GM18508 (cell line): ENCODE measurements around the gene FTO.

Source experiments
- ATAC-seq: cut with Tn5 transposase; IDR thresholded peaks from one replicate; pipeline ENCODE4 v1.9.1; 2021; ENCODE audit warnings: moderate number of reproducible peaks; ENCODE audit not compliant: insufficient read depth, unreplicated experiment

Gene FTO

GRCh38 chr16:54061454-54061853, 357.5 kb downstream of the FTO start:
- no peak for ATAC-seq

GRCh38 chr16:54062361-54063278, 358.7 kb downstream of the FTO start:
- no peak for ATAC-seq

DNA sequence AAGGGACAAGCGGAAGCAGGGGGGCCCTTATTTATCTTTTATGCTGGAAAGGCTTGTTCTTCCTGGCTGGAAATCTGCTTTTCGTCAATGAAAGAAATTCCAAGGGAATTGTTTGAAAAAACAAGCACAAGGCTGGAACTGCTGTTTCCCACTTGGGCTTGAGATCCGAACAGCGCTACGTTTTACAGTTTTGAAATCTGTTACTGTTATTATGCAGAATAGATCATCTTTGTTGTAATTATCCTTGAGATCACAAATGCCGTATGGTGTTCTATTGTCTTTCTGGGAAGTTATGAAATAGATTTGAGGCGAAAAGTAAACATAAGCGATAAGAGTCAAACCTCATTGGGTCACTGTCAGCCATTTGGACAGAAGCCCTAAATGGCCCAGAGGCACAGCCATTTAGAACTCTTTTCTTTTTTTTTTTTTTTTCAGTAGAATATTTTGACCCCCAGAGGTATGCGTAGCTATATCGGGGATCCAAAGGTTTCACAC, 359.4 kb downstream of the FTO start:
- ATAC-seq: no peak

DNA sequence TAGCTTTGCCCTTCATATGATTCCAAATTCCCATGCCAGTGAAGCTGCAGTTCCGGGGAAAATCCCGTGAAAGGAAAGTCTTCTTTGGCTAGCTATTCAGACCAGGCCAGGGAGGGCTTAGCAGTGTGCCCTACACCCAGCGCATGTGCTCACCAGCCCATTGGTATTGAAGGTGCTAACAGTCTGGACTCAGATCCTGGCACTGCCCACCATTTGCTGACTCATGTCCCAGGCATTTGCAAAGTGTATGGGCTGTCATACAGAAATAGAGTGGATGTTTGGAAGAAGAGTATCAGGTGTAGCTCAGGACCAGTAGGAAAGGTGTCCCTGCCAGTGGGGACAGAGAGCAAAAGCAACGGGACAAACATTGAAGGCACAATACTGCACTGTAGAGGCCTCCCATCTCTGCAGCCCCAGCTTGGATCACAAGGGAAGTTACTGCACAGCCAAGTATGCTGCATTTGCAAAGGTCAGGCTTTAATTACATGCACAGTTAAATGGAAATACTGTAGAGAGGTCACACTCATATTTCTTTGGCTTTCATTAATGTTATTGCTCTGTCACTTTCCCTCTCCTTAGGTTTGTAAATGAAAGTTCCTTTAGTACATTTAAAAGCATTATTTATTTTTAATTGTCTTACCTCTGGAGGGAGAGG, 362.6 kb downstream of the FTO start:
- ATAC-seq: no peak

GRCh38 chr16:54067322-54068065, 363.5 kb downstream of the FTO start:
- ATAC-seq: no peak

DNA sequence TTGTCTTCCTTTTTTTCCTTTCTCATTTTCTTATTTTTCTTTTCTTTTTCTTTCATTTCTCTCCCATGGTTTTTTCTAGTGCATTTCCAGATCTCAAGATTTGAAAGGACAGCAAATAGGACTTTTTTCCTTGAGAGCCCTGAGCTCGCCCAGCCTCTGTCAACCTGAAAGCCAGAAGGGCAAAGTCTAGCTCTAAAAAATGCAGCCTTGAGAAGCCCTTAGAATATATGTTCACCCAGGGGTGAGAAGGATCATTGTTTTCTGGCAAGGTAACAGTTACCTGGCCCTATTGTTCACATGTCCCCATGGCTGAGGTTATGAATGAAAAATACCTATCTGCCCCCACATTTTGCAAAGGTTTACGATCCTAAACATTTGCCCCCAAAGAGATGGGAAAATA, 364.3 kb downstream of the FTO start:
- ATAC-seq: no peak

- no peak for ATAC-seq
Measured at GRCh38 chr16:54069601-54070239, 365.8 kb downstream of the FTO start.

DNA sequence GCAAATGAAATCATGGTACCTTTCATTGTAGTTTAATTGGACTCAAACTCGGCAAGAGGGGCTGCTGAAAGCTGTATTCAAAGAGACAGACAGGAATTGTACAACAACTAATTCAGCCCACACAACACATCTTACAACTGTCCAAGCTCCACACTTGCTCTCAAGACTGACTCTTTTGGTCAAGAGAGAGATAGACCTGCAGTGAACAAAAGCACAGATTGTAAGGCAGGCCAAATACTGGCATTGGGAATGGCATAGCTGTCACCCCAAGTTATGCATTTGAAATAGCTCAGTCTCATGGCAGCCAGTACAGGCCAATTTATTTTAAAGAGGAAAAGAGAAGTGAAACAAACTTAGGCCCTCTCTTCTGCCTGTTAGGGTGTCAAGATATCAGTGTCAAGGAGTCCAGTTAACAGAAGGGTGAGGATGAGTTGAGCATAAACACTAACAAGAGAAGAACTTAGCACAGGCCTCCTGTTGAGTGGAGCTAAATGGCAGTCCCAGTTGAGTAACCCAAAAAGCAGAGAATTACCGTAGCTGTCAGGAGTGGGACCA, 366.9 kb downstream of the FTO start:
- ATAC-seq: no peak

DNA sequence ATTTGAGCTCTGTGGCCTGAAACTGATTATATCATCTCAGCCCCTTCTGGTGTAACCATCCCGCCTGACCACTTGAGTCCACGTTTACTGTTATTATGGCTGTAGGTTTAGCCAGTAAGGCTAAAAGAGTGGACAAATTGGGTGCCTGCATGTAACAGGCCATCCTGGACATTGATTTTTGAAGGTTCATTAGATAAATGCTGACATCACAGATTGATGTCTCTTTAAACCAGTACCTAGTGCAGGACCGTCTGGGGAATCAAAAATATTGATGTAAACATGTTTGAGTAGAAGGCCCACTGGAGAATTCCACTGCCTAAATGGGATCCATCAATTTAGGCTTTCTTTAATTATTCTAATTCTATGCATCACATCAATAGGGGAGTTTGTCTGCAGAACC, 367.6 kb downstream of the FTO start:
- no peak for ATAC-seq

DNA sequence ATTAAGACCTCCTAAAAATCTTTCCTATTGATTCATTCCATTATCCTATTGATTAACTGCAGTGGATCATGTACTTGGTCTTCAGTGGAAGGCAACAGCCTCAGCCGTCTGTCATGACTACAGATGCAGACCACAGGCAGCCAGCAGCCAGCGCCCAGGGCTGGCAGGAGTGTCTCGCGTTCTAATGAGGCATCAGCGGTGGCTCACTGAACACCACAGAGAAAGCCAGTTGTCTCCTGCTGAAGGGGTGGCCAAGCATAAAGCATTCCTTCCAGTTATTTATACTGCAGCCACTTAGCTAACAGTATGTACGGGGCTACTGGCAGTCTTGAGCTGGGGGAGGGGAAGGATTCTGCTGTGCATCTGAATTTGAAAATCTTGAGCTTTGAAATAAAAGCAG, 368.3 kb downstream of the FTO start:
- no peak for ATAC-seq

- no peak for ATAC-seq
Measured at GRCh38 chr16:54073356-54073755, 369.4 kb downstream of the FTO start.

GRCh38 chr16:54075446-54075845, 371.5 kb downstream of the FTO start:
- no peak for ATAC-seq

- ATAC-seq: no peak
Measured at GRCh38 chr16:54076006-54076504, 372.1 kb downstream of the FTO start.

DNA sequence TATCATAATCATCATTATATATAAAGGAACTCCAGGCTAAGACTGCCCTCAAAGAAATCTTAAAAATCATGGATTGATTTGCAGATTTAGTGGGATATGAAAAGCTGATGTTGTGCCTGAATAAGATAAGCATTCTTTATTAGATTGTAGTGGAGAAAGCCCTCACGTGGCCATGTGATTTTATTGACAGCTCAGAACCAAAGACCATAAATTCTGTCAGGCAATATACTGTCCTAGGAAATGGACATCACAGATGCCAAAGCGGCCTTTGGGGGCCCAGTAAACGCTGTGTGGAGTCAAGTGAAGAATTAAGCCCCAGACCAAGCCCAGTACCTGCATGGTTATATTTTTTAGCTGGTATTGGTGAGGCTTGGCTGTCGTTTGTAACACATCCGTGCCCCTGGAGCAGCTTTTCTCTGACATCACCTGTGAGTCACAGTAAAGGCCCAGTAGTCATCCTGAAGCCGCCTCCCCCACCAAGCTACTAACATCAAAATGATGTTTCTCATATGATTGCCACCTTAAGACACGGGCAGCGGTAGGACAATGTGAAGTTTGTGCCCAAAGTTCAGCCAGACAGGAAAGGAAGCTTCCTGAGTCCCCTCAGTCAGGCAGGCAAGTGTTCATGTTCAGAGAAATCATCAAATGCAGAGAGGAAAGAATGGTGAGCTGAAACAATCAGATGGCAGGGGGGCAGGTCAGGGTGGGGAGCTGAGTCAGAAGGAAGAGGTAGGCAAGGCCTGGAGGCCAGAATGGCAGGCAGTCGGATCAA, 373.3 kb downstream of the FTO start:
- ATAC-seq: no peak

GRCh38 chr16:54080524-54081008, 376.6 kb downstream of the FTO start:
- no peak for ATAC-seq

GRCh38 chr16:54086791-54087190, 382.8 kb downstream of the FTO start:
- no peak for ATAC-seq

DNA sequence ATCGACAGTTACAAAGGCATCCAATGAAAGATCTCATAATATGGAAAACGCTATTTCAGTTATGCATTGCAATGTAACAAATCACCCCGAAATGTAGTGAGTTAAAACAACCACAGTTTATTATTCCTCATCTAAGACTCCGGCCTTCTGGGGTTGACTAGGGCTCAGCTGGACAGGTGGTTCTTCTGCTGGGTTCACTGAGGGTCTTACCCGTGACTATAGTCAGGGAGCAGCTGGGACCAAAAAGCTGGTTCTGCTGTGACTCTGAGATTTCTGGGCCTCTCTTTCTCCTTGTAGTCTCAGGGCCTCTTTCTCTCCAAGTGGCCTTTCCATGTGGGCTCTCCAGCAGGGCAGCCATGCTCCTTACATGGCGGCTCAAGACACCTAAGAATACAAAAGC, 386.6 kb downstream of the FTO start:
- no peak for ATAC-seq

DNA sequence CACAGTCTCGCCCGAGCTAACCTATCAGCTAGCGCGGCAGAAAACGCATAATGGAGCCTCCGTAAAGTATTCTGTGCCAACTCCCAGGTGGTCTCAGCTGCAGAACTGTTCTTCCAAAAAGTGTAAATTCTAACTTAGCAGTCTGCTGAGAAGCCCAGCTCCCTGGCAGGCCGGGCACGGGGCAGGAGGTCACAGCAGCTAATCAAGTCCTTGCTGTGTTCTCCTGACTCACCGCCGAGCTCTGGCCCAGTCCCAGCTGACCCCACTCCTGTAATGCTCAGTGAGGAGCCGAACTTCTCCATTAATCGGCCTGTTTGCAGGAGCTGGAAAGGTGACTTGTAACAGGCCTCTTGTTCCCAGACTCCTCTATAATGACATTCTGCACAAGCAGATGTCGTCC, 389.3 kb downstream of the FTO start:
- no peak for ATAC-seq

- ATAC-seq: no peak
Measured at GRCh38 chr16:54094641-54095040, 390.7 kb downstream of the FTO start.
